ENCODE data around the gene AFMID.

AFMID gene

GRCh38 chr17:78226759-78227454 is 39.7 kb downstream of the AFMID start:
- no peak for DNase-seq
- Histone ChIP-seq H3K9ac (ENCODE audit: low read length) (no peak overlapping the region), H3K27me3 (replicated peaks; ENCODE audit: insufficient read depth, low read length) (peaks cover 19% of the 10 kb centered on the region)

GRCh38 chr17:78227455-78227916 is 40.3 kb downstream of the AFMID start:
- DNase-seq = no peak
- no peak overlapping the region for H3K9ac ChIP-seq (ENCODE audit: low read length)

More at GRCh38 chr17:78226759-78227454, 39.7 kb downstream of the AFMID start:
- H3K79me2 ChIP-seq (ENCODE audit: low read length) = no peaks in the 10 kb centered on the region
- H3K27ac ChIP-seq (ENCODE audit: low read length) = no peak overlapping the region
- H2AFZ ChIP-seq (ENCODE audit: low read length) = no peak overlapping the region
- no peaks in the 10 kb centered on the region for H3K4me1 ChIP-seq (ENCODE audit: low read length)
- H3K9me3 ChIP-seq (replicated peaks; ENCODE audit: insufficient read depth, low read length) = no peaks in the 10 kb centered on the region
- no peak overlapping the region for H3K4me2 ChIP-seq (ENCODE audit: low read depth, low read length)
- no peak for TF ChIP-seq CTCF (IDR thresholded peaks at IDR 0.05; ENCODE audit: low read length)
- no peak for TF ChIP-seq EZH2phosphoT487 (IDR thresholded peaks at IDR 0.05; ENCODE audit: low read length)
- no peak for TF ChIP-seq EZH2 (optimal IDR thresholded peaks at IDR 0.05; ENCODE audit: low read depth, low read length)
- H3K9me2 ChIP-seq (replicated peaks; ENCODE audit: insufficient read depth, low read length) = no peaks in the 10 kb centered on the region
- H3K36me3 ChIP-seq (replicated peaks; ENCODE audit: insufficient read depth, low read length) = 0 out of 2 replicates have a peak, but pooled peaks cover 4% of the 10 kb centered on the region
- H3F3A ChIP-seq (ENCODE audit: insufficient read depth, low read length) = 0 out of 2 replicates have a peak, but pooled peaks cover 15% of the 10 kb centered on the region
- H3K4me3 ChIP-seq (ENCODE audit: low read length) = no peak overlapping the region
- no peaks in the 10 kb centered on the region for H4K20me1 ChIP-seq (ENCODE audit: insufficient read depth, low read length)

GRCh38 chr17:78228176-78228575 is 41.0 kb downstream of the AFMID start:
- H4K20me1 ChIP-seq (ENCODE audit: insufficient read depth, low read length) = no peaks in the 10 kb centered on the region
- H3K27ac ChIP-seq (ENCODE audit: low read length) = no peak overlapping the region
- H3K4me3 ChIP-seq (ENCODE audit: low read length) = no peak overlapping the region
- H3K79me2 ChIP-seq (ENCODE audit: low read length) = no peaks in the 10 kb centered on the region
- H3K36me3 ChIP-seq (replicated peaks; ENCODE audit: insufficient read depth, low read length) = 0 out of 2 replicates have a peak, but pooled peaks cover 3% of the 10 kb centered on the region
- no peak for TF ChIP-seq EZH2 (optimal IDR thresholded peaks at IDR 0.05; ENCODE audit: low read depth, low read length)
- no peak for TF ChIP-seq EZH2phosphoT487 (IDR thresholded peaks at IDR 0.05; ENCODE audit: low read length)
- no peak for TF ChIP-seq CTCF (IDR thresholded peaks at IDR 0.05; ENCODE audit: low read length)
- H3K9me3 ChIP-seq (replicated peaks; ENCODE audit: insufficient read depth, low read length) = no peaks in the 10 kb centered on the region
- peaks cover 31% of the 10 kb centered on the region for H3K27me3 ChIP-seq (replicated peaks; ENCODE audit: insufficient read depth, low read length)
- no peak overlapping the region for H2AFZ ChIP-seq (ENCODE audit: low read length)
- 0 out of 2 replicates have a peak, but pooled peaks cover 15% of the 10 kb centered on the region for H3F3A ChIP-seq (ENCODE audit: insufficient read depth, low read length)
- DNase-seq = no peak
- no peak overlapping the region for H3K9ac ChIP-seq (ENCODE audit: low read length)
- H3K9me2 ChIP-seq (replicated peaks; ENCODE audit: insufficient read depth, low read length) = no peaks in the 10 kb centered on the region
- H3K4me1 ChIP-seq (ENCODE audit: low read length) = no peaks in the 10 kb centered on the region
- H3K4me2 ChIP-seq (ENCODE audit: low read depth, low read length) = no peak overlapping the region

More at GRCh38 chr17:78227455-78227916, 40.3 kb downstream of the AFMID start:
- H4K20me1 ChIP-seq (ENCODE audit: insufficient read depth, low read length) = no peaks in the 10 kb centered on the region
- peaks cover 24% of the 10 kb centered on the region for H3K27me3 ChIP-seq (replicated peaks; ENCODE audit: insufficient read depth, low read length)
- H2AFZ ChIP-seq (ENCODE audit: low read length) = no peak overlapping the region
- no peak overlapping the region for H3K27ac ChIP-seq (ENCODE audit: low read length)
- 0 out of 2 replicates have a peak, but pooled peaks cover 4% of the 10 kb centered on the region for H3K36me3 ChIP-seq (replicated peaks; ENCODE audit: insufficient read depth, low read length)
- H3K4me1 ChIP-seq (ENCODE audit: low read length) = no peaks in the 10 kb centered on the region
- TF ChIP-seq CTCF (IDR thresholded peaks at IDR 0.05; ENCODE audit: low read length) (no peak), EZH2 (optimal IDR thresholded peaks at IDR 0.05; ENCODE audit: low read depth, low read length) (no peak), EZH2phosphoT487 (IDR thresholded peaks at IDR 0.05; ENCODE audit: low read length) (no peak)
- no peaks in the 10 kb centered on the region for H3K79me2 ChIP-seq (ENCODE audit: low read length)
- no peak overlapping the region for H3K4me2 ChIP-seq (ENCODE audit: low read depth, low read length)
- no peaks in the 10 kb centered on the region for H3K9me3 ChIP-seq (replicated peaks; ENCODE audit: insufficient read depth, low read length)
- 0 out of 2 replicates have a peak, but pooled peaks cover 15% of the 10 kb centered on the region for H3F3A ChIP-seq (ENCODE audit: insufficient read depth, low read length)
- no peak overlapping the region for H3K4me3 ChIP-seq (ENCODE audit: low read length)
- no peaks in the 10 kb centered on the region for H3K9me2 ChIP-seq (replicated peaks; ENCODE audit: insufficient read depth, low read length)
